Activated T-helper 1 cell treated with anti-CD3 and anti-CD28 coated beads, Interleukin-12 subunit alpha, Interleukin-12 subunit beta, Interleukin-2, Interleukin-4 antibody, amounts not matched to agents 30 ng/mL and 10 ng/mL and 1 ng/mL, durations not matched to agents 14 hours and 24 hours and 36 hours (primary cell): Measurements from ENCODE around the gene FBXW5. TPM values are rescaled to one million over a fixed set of nuclear protein-coding genes. Genes with fewer than 3 reads are reported as not detected.

Experiments used
- DNase-seq: peaks from one replicate; pipeline ENCODE4 v3.0.0; 2021; ENCODE audit warnings: low spot score
- H3K27ac Mint-ChIP-seq: one replicate; pipeline ENCODE4 v1.8.0; 2021; ENCODE audit warnings: mild to moderate bottlenecking, mixed read lengths
- H3K27me3 Mint-ChIP-seq: one replicate; pipeline ENCODE4 v1.8.0; 2022; ENCODE audit warnings: mild to moderate bottlenecking, moderate library complexity, mixed read lengths; ENCODE audit not compliant: insufficient read depth
- H3K36me3 Mint-ChIP-seq: one replicate; pipeline ENCODE4 v1.8.0; 2021; ENCODE audit warnings: low read depth, mixed read lengths
- H3K4me1 Mint-ChIP-seq: one replicate; pipeline ENCODE4 v1.8.0; 2021; ENCODE audit warnings: low read depth, mixed read lengths
- H3K4me3 Mint-ChIP-seq: one replicate; pipeline ENCODE4 v1.8.0; 2021; ENCODE audit warnings: mild to moderate bottlenecking, moderate library complexity, mixed read lengths
- H3K9me3 Mint-ChIP-seq: one replicate; pipeline ENCODE4 v1.8.0; 2021; ENCODE audit warnings: mixed read lengths
- intact Hi-C: fragments of 100-400 bp; cut with micrococcal nuclease; formaldehyde crosslinking; loops from one replicate; pipeline ENCODE4 v1.15.1; 2024
- total RNA-seq: library from RNA; stranded (reverse); gene quantifications from 2 replicates; pipeline ENCODE4 v1.2.3, GENCODE V29; 2022

Gene FBXW5
- total RNA-seq, 1 donor from 2014 or later, result 92.5 TPM

- Mint-ChIP-seq H3K4me1 (no peaks in the 10 kb centered on the region), H3K27me3 (no peaks in the 10 kb centered on the region), H3K36me3 (no peaks in the 10 kb centered on the region), H3K9me3 (peaks cover 9% of the 10 kb centered on the region), H3K27ac (no peak overlapping the region), H3K4me3 (no peak overlapping the region)
- intact Hi-C loops, result no loop called here
- DNase-seq, result no peak
These were observed 9.3 kb upstream of the FBXW5 start for GRCh38 chr9:136953771-136954269.

- H3K9me3 Mint-ChIP-seq, result peaks cover 9% of the 10 kb centered on the region
- intact Hi-C loops, result no loop called here
- no peaks in the 10 kb centered on the region for H3K27me3 Mint-ChIP-seq
- H3K36me3 Mint-ChIP-seq, result no peaks in the 10 kb centered on the region
- no peaks in the 10 kb centered on the region for H3K4me1 Mint-ChIP-seq
- no peak for DNase-seq
- no peak overlapping the region for H3K4me3 Mint-ChIP-seq
- no peak overlapping the region for H3K27ac Mint-ChIP-seq
These were observed 8.6 kb upstream of the FBXW5 start for GRCh38 chr9:136952876-136953770.

GRCh38 chr9:136952321-136952850 lies 7.8 kb upstream of the FBXW5 start:
- no peak for DNase-seq
- Mint-ChIP-seq H3K27me3 (no peaks in the 10 kb centered on the region), H3K36me3 (no peaks in the 10 kb centered on the region), H3K9me3 (peaks cover 9% of the 10 kb centered on the region), H3K4me3 (no peak overlapping the region), H3K27ac (no peak overlapping the region), H3K4me1 (no peaks in the 10 kb centered on the region)
- intact Hi-C loops, result no loop called here

- intact Hi-C loops, result no loop called here
- Mint-ChIP-seq H3K9me3 (peaks cover 7% of the 10 kb centered on the region), H3K27me3 (no peaks in the 10 kb centered on the region), H3K4me1 (no peaks in the 10 kb centered on the region), H3K4me3 (no peak within 1 kb of the TSS), H3K36me3 (no peaks in the 10 kb centered on the region), H3K27ac (no peak within 1 kb of the TSS)
- DNase-seq, result no peak
These were observed 7.2 kb upstream of the FBXW5 start, which contains the start of gene LCN12 for GRCh38 chr9:136951541-136952320. LCN12 (plus strand) TSS chr9:136952273; CDS start chr9:136952328, 55 bp downstream.

GRCh38 chr9:136950656-136951276 lies 6.2 kb upstream of the FBXW5 start:
- Mint-ChIP-seq H3K4me1 (no peaks in the 10 kb centered on the region), H3K4me3 (peak overlapping the region; percentile 84), H3K27me3 (no peaks in the 10 kb centered on the region), H3K9me3 (no peaks in the 10 kb centered on the region), H3K27ac (peak overlapping the region; percentile 83), H3K36me3 (no peaks in the 10 kb centered on the region)
- no peak for DNase-seq
- intact Hi-C loops, result loop anchor here (1.0 kb wide), 1 partner anchor 42 kb away; the partner anchor contains the start of gene PAXX

- Mint-ChIP-seq H3K9me3 (no peaks in the 10 kb centered on the region), H3K4me1 (no peaks in the 10 kb centered on the region)
These were observed 5.5 kb upstream of the FBXW5 start for GRCh38 chr9:136949817-136950655.

GRCh38 chr9:136949239-136949816 lies 4.8 kb upstream of the FBXW5 start:
- H3K4me3 Mint-ChIP-seq, result peak overlapping the region; percentile 82
- intact Hi-C loops, result loop anchor here (1.0 to 5.0 kb wide), 2 partner anchors 29 to 78 kb away; partner anchors contain the start of gene ABCA2
- H3K9me3 Mint-ChIP-seq, result no peaks in the 10 kb centered on the region
- peak overlapping the region; percentile 71 for H3K27ac Mint-ChIP-seq
- DNase-seq, result no peak
- H3K36me3 Mint-ChIP-seq, result no peaks in the 10 kb centered on the region
- H3K27me3 Mint-ChIP-seq, result no peaks in the 10 kb centered on the region
- peaks cover 5% of the 10 kb centered on the region for H3K4me1 Mint-ChIP-seq

More at GRCh38 chr9:136949817-136950655, 5.5 kb upstream of the FBXW5 start:
- DNase-seq, result peak; percentile 94
- no peaks in the 10 kb centered on the region for H3K27me3 Mint-ChIP-seq
- H3K4me3 Mint-ChIP-seq, result peak overlapping the region; percentile 84
- H3K36me3 Mint-ChIP-seq, result no peaks in the 10 kb centered on the region
- peak overlapping the region; percentile 83 for H3K27ac Mint-ChIP-seq
- intact Hi-C loops, result loop anchor here (1.0 to 5.0 kb wide), 3 partner anchors 28 to 77 kb away; partner anchors contain the start of genes ABCA2 and PAXX

GRCh38 chr9:136947955-136948510 lies 3.5 kb upstream of the FBXW5 start:
- Mint-ChIP-seq H3K36me3 (no peaks in the 10 kb centered on the region), H3K27me3 (no peaks in the 10 kb centered on the region), H3K4me3 (peak overlapping the region; percentile 69), H3K27ac (peak overlapping the region; percentile 12), H3K9me3 (no peaks in the 10 kb centered on the region), H3K4me1 (peaks cover 5% of the 10 kb centered on the region)
- no peak for DNase-seq
- intact Hi-C loops, result loop anchor here (5.0 kb wide), 1 partner anchor 79 kb away; the partner anchor contains the start of gene ABCA2

- H3K9me3 Mint-ChIP-seq, result no peaks in the 10 kb centered on the region
- no peak for DNase-seq
- peaks cover 3% of the 10 kb centered on the region for H3K36me3 Mint-ChIP-seq
- intact Hi-C loops, result loop anchor here (5.0 kb wide), 1 partner anchor 80 kb away; the partner anchor contains the start of gene ABCA2
- H3K27ac Mint-ChIP-seq, result no peak overlapping the region
- no peaks in the 10 kb centered on the region for H3K27me3 Mint-ChIP-seq
- peaks cover 5% of the 10 kb centered on the region for H3K4me1 Mint-ChIP-seq
- H3K4me3 Mint-ChIP-seq, result no peak overlapping the region
These were observed 2.7 kb upstream of the FBXW5 start for GRCh38 chr9:136947028-136947891.

- Mint-ChIP-seq H3K27me3 (no peaks in the 10 kb centered on the region), H3K27ac (no peak overlapping the region), H3K9me3 (no peaks in the 10 kb centered on the region), H3K4me3 (no peak overlapping the region), H3K36me3 (peaks cover 7% of the 10 kb centered on the region), H3K4me1 (peaks cover 5% of the 10 kb centered on the region)
- DNase-seq, result no peak
- intact Hi-C loops, result loop anchor here (5.0 kb wide), 1 partner anchor 81 kb away; the partner anchor contains the start of gene ABCA2
These were observed 1.9 kb upstream of the FBXW5 start for GRCh38 chr9:136946228-136947027.
